Lung (tissue), 12 donors: Measurements from ENCODE around the gene IGSF6. TPM values are rescaled to one million over a fixed set of nuclear protein-coding genes. Genes with fewer than 3 reads are reported as not detected.

Source experiments
- ATAC-seq: fragments of 200-7000 bp; cut with Tn5 transposase; one replicate; pipeline ENCODE4 v1.9.1; 2020; ENCODE audit warnings: moderate number of reproducible peaks; ENCODE audit not compliant: insufficient read depth, low FRiP score
- DNase-seq, 3 donors: peaks; one replicate each; pipeline ENCODE4 v3.0.0-alpha.2; 2013 to 2017
- H3K27ac ChIP-seq, 2 donors: one replicate each; pipeline ENCODE4 v1.5.1; 2013; ENCODE audit warnings: mild to moderate bottlenecking in 2 of 2, moderate library complexity in 2 of 2, control low read depth in 1 of 2, inconsistent platforms in 1 of 2, low read depth in 1 of 2, low read length in 1 of 2
- H3K27me3 ChIP-seq, 3 donors: one replicate each; pipeline ENCODE4 v1.5.1; 2013; ENCODE audit warnings: low read length in 2 of 3; ENCODE audit not compliant: control insufficient read depth in 3 of 3, insufficient read depth in 3 of 3
- H3K36me3 ChIP-seq, 4 donors: one replicate each; pipeline ENCODE4 v1.5.1; 2013; ENCODE audit warnings: low read length in 4 of 4, mild to moderate bottlenecking in 1 of 4, moderate library complexity in 1 of 4; ENCODE audit not compliant: control insufficient read depth in 4 of 4, insufficient read depth in 4 of 4
- H3K4me1 ChIP-seq, 5 donors: one replicate each; pipeline ENCODE4 v1.5.1; 2013; ENCODE audit warnings: low read length in 5 of 5, mild to moderate bottlenecking in 2 of 5, moderate library complexity in 1 of 5; ENCODE audit not compliant: control insufficient read depth in 5 of 5, insufficient read depth in 5 of 5
- H3K4me3 ChIP-seq: one replicate; pipeline ENCODE4 v1.5.1; 2013; ENCODE audit warnings: mild to moderate bottlenecking, control low read depth, moderate library complexity
- H3K9ac ChIP-seq, 2 donors: one replicate each; pipeline ENCODE4 v1.5.1; 2013; ENCODE audit warnings: low read length in 2 of 2, control low read depth in 1 of 2; ENCODE audit not compliant: insufficient read depth in 1 of 2
- H3K9me3 ChIP-seq, 4 donors: one replicate each; pipeline ENCODE4 v1.5.1; 2013; ENCODE audit warnings: low read length in 3 of 4, mild to moderate bottlenecking in 1 of 4, moderate library complexity in 1 of 4; ENCODE audit not compliant: control insufficient read depth in 4 of 4, insufficient read depth in 3 of 4
- WGBS, 2 donors: extraction: QIAGEN DNeasy Blood & Tissue Kit; methylation state at CpG; one replicate each; pipeline ENCODE4 v1.1.7; 2013; 5-methylcytosine and 5-hydroxymethylcytosine counted together
- polyA plus RNA-seq, 2 donors: library from polyadenylated mRNA; stranded (reverse); fragments of 200-250 nt; gene quantifications; one replicate each; pipeline ENCODE4 v1.2.1, GENCODE V29; 2013
- total RNA-seq, 2 donors: library from RNA; depleted of rRNA in 1 of 2; stranded (reverse); fragments of >200 nt in 1 of 2; gene quantifications; one replicate each; pipeline ENCODE4 v1.2.1, GENCODE V29; 2014 to 2021
- TF ChIP-seq, protein P1 (sequence below): IDR thresholded peaks from 2 replicates; pipeline ENCODE4 v1.5.1; 2012; ENCODE audit warnings: mild to moderate bottlenecking; ENCODE audit errors: control extremely low read depth, extremely low read depth
- donor health status: control.
- donor health status: control.
- donor health status: Bipolar disorder and iron deficiency.
- donor health status: healthy.
- donor health status: DM: yes; HTN: yes; CAD: no.

Gene IGSF6
- total and polyA plus RNA-seq, 4 donors = 12.2 to 54.3 (median 38.8) TPM

DNA sequence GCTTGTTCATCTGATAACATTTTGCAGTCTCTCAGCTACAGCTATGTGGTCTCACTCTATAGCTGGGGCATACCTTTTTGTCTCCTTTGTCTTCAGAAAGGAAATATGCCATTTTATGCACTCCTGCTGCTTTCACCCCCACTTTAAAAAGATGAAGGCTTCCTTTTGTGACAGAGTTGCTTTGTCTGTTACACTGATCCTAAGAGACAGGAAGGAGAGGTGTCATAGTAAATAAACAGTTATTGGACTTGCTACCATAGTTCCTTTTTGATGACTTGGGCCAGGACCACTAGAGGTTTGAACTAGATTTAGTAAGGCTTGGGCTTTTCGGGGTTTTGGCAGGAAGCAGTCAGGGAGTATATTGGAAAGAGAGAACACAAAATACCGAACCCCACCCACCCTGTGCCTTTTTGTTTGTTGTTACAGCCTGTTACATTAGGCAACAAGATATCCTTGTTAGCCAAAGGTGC lies 54.8 kb downstream of the IGSF6 start:
- Histone ChIP-seq H3K4me3 (no peak overlapping the region), H3K9ac (no peak overlapping the region), H3K27ac (no peak overlapping the region), H3K4me1 (peaks cover 0 to 19% (median 2%) of the 10 kb centered on the region in 5 donors), H3K36me3 (no peaks in the 10 kb centered on the region), H3K27me3 (no peaks in the 10 kb centered on the region), H3K9me3 (no peaks in the 10 kb centered on the region)
- no peak for ATAC-seq
- no peak for DNase-seq
- TF ChIP-seq, protein P1, sequence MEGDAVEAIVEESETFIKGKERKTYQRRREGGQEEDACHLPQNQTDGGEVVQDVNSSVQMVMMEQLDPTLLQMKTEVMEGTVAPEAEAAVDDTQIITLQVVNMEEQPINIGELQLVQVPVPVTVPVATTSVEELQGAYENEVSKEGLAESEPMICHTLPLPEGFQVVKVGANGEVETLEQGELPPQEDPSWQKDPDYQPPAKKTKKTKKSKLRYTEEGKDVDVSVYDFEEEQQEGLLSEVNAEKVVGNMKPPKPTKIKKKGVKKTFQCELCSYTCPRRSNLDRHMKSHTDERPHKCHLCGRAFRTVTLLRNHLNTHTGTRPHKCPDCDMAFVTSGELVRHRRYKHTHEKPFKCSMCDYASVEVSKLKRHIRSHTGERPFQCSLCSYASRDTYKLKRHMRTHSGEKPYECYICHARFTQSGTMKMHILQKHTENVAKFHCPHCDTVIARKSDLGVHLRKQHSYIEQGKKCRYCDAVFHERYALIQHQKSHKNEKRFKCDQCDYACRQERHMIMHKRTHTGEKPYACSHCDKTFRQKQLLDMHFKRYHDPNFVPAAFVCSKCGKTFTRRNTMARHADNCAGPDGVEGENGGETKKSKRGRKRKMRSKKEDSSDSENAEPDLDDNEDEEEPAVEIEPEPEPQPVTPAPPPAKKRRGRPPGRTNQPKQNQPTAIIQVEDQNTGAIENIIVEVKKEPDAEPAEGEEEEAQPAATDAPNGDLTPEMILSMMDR = no peak
- WGBS, 2 donors = 60 to 65% methylated on average over 2 of the region's 2 CpGs

DNA sequence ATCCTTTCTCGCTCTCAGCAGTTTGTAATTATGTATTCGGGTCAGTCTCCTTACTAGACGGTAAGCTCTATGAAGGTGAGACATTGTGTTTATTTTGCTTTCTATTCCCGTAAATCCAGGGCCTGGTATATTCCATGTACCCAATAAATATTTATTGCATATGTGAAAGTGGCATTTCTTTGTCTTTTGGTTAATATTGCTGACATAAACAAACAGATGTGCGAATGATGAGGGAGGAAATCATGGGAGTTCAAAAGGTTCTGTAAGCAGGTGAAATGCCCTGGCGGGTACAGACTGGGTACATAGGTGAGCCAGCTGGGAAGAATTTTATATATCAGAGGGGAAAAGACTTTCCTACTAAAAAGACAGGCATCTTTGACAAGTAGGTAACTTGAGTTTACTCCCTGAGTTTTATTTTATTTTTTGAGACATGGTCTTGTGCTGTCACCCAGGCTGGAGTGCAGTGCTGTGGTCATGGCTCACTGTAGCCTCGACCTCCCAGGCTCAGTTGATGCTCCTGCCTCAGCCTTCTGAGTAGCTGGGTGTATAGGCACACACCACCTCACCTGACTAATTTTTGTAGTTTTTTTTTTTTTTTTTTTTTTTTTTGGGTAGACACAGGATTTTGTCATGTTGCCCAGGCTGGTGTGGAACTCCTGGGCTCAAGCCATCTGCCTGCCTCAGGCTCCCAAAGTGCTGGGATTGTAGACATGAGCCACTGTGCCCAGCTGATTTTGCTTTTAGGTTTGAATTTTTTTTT lies 58.7 kb downstream of the IGSF6 start:
- H3K9ac ChIP-seq = no peak overlapping the region
- TF ChIP-seq, protein P1 = no peak
- no peak overlapping the region for H3K4me3 ChIP-seq
- H3K27me3 ChIP-seq = no peaks in the 10 kb centered on the region
- no peak for ATAC-seq
- H3K27ac ChIP-seq = no peak overlapping the region
- peaks cover 0 to 5% (median 3%) of the 10 kb centered on the region in 5 donors for H3K4me1 ChIP-seq
- no peak for DNase-seq
- 76 to 78% methylated on average over 7 of the region's 7 CpGs for WGBS, 2 donors
- H3K36me3 ChIP-seq = no peaks in the 10 kb centered on the region
- no peaks in the 10 kb centered on the region for H3K9me3 ChIP-seq

DNA sequence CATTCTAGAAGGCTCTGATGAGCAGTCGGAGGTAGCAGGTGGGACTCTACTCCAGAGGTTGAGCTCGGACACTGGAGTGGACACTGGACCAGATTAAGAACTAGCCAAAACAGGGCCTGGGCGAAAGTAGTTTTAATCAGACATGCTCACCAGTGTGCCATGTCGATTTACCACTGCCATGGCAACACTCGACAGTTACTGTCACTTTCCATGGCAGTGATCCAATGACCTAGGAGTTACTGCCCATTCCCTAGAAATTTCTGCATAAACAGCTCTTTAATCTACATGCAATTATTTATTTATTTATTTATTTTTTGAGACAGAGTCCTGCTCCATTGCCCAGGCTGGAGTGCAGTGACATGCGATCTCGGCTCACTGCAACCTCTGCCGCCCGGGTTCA lies 60.2 kb downstream of the IGSF6 start:
- TF ChIP-seq, protein P1 = no peak
- no peak overlapping the region for H3K27ac ChIP-seq
- H3K9me3 ChIP-seq = no peaks in the 10 kb centered on the region
- DNase-seq (no peak), ATAC-seq (no peak)
- H3K4me1 ChIP-seq = peaks cover 0 to 3% (median 0%) of the 10 kb centered on the region in 5 donors
- WGBS, 2 donors = 89 to 90% methylated on average over 9 of the region's 9 CpGs
- no peaks in the 10 kb centered on the region for H3K27me3 ChIP-seq
- H3K36me3 ChIP-seq = no peaks in the 10 kb centered on the region
- H3K9ac ChIP-seq = no peak overlapping the region
- H3K4me3 ChIP-seq = no peak overlapping the region

DNA sequence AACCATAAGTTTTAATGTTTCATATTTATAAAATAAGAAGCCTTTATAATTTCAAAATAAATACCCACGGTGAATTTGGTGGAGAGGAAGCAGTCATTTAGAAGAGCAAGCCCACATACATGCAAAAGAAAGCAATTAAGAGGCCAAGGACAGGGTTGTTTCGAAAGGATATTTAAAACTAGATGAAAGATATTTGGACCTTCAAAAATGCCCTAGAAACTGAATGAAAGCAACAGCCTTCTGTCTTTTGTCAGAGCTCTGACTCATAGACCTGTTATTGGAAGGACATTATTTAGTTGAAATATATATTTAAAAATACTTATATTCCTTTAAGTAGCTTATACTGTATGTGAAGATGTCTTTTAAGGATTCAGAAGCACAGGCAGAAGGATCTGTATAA lies 61.6 kb downstream of the IGSF6 start:
- no peak overlapping the region for H3K4me3 ChIP-seq
- no peaks in the 10 kb centered on the region for H3K27me3 ChIP-seq
- no peaks in the 10 kb centered on the region for H3K9me3 ChIP-seq
- no peak for ATAC-seq
- TF ChIP-seq, protein P1 = no peak
- H3K4me1 ChIP-seq = peaks cover 0 to 3% (median 0%) of the 10 kb centered on the region in 5 donors
- DNase-seq = no peak
- H3K36me3 ChIP-seq = no peaks in the 10 kb centered on the region
- 28 to 50% methylated on average over 2 of the region's 2 CpGs for WGBS, 2 donors
- H3K9ac ChIP-seq = no peak overlapping the region
- H3K27ac ChIP-seq = no peak overlapping the region
